ENCODE results near the gene LYRM4.

- TF ChIP-seq SIN3A (IDR thresholded peaks at IDR 0.05; ENCODE audit: borderline replicate concordance, insufficient read depth, low read length) (no peak), REST (IDR thresholded peaks at IDR 0.05; ENCODE audit: insufficient read depth in 1 of 2, low read depth in 2 of 2, low read length in 2 of 2) (no peak)
Observed at GRCh38 chr6:5167501-5167900, 93.2 kb downstream of the LYRM4 start.
